Subcutaneous abdominal adipose tissue (tissue), 5 donors: ENCODE data around the gene GREM1.

Experiments used
- H3K27ac ChIP-seq: one replicate; pipeline ENCODE4 v1.7.0; 2013; ENCODE audit warnings: low read depth, mild to moderate bottlenecking, inconsistent platforms, low read length, moderate library complexity
- H3K27me3 ChIP-seq, 5 donors: one replicate each; pipeline ENCODE4 v1.7.0; 2013; ENCODE audit warnings: low read length in 5 of 5, inconsistent platforms in 1 of 5; ENCODE audit not compliant: control insufficient read depth in 5 of 5, insufficient read depth in 4 of 5
- H3K36me3 ChIP-seq, 5 donors: one replicate each; pipeline ENCODE4 v1.7.0; 2013; ENCODE audit warnings: low read length in 5 of 5; ENCODE audit not compliant: control insufficient read depth in 5 of 5, insufficient read depth in 5 of 5
- H3K4me1 ChIP-seq, 5 donors: one replicate each; pipeline ENCODE4 v1.7.0; 2013; ENCODE audit warnings: low read length in 5 of 5, mild to moderate bottlenecking in 3 of 5, moderate library complexity in 1 of 5; ENCODE audit not compliant: control insufficient read depth in 5 of 5, insufficient read depth in 5 of 5
- H3K4me3 ChIP-seq, 5 donors: one replicate each; pipeline ENCODE4 v1.7.0; 2013; ENCODE audit warnings: low read length in 5 of 5, low read depth in 1 of 5
- H3K9ac ChIP-seq, 5 donors: one replicate each; pipeline ENCODE4 v1.7.0; 2013; ENCODE audit warnings: low read length in 5 of 5, mild to moderate bottlenecking in 4 of 5, moderate library complexity in 3 of 5
- H3K9me3 ChIP-seq, 5 donors: one replicate each; pipeline ENCODE4 v1.7.0; 2013; ENCODE audit warnings: low read length in 5 of 5; ENCODE audit not compliant: control insufficient read depth in 5 of 5
- donor health status: healthy.
- donor health status: healthy.
- donor health status: healthy.
- donor health status: healthy.
- donor health status: healthy.

The GREM1 gene

GRCh38 chr15:32746116-32746857, 28.5 kb downstream of the GREM1 start:
- no peak overlapping the region for H3K27ac ChIP-seq
- no peaks in the 10 kb centered on the region for H3K4me1 ChIP-seq
- H3K4me3 ChIP-seq = no peak overlapping the region
- no peak overlapping the region for H3K9ac ChIP-seq
- H3K9me3 ChIP-seq = peaks cover 0 to 4% (median 0%) of the 10 kb centered on the region in 5 donors
- H3K27me3 ChIP-seq = no peaks in the 10 kb centered on the region
- no peaks in the 10 kb centered on the region for H3K36me3 ChIP-seq

DNA sequence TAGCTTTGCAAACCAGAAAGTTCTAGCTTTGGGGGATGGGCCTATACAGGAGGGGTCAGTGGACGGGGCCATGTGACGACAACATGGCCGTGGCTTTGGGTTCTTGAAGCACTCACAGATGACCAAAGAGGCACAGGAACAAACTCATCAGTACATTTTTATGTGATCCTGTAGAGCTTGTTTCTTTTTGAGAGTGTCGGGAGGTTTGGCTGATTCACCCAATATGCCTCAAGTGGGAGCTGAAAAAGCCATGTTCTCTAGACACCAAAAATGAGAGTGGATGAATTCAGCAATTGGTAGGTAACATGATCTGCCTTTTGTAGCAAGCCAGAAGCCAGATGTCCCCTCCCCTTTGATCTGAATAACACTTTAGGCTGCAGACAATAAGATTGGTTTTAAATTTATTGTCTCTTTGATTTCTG, 30.1 kb downstream of the GREM1 start:
- Histone ChIP-seq H3K9me3 (no peaks in the 10 kb centered on the region), H3K36me3 (no peaks in the 10 kb centered on the region), H3K27ac (no peak overlapping the region), H3K27me3 (no peaks in the 10 kb centered on the region), H3K4me1 (no peaks in the 10 kb centered on the region), H3K4me3 (no peak overlapping the region), H3K9ac (no peak overlapping the region)

- Histone ChIP-seq H3K9ac (no peak overlapping the region), H3K9me3 (no peaks in the 10 kb centered on the region), H3K27me3 (no peaks in the 10 kb centered on the region), H3K36me3 (no peaks in the 10 kb centered on the region), H3K27ac (no peak overlapping the region), H3K4me1 (no peaks in the 10 kb centered on the region), H3K4me3 (no peak overlapping the region)
These were observed 33.2 kb downstream of the GREM1 start for GRCh38 chr15:32750979-32751378.

GRCh38 chr15:32757426-32757825, 39.6 kb downstream of the GREM1 start:
- Histone ChIP-seq H3K9ac (no peak overlapping the region), H3K27me3 (peaks cover 0 to 4% (median 0%) of the 10 kb centered on the region in 5 donors)

GRCh38 chr15:32763295-32763694, 45.5 kb downstream of the GREM1 start:
- no peaks in the 10 kb centered on the region for H3K36me3 ChIP-seq
- H3K27ac ChIP-seq = no peak overlapping the region
- H3K4me3 ChIP-seq = no peak overlapping the region
- no peaks in the 10 kb centered on the region for H3K9me3 ChIP-seq
- no peak overlapping the region for H3K9ac ChIP-seq
- H3K4me1 ChIP-seq = no peaks in the 10 kb centered on the region
- peaks cover 0 to 4% (median 0%) of the 10 kb centered on the region in 5 donors for H3K27me3 ChIP-seq

More at GRCh38 chr15:32757426-32757825, 39.6 kb downstream of the GREM1 start:
- no peak overlapping the region for H3K27ac ChIP-seq
- H3K9me3 ChIP-seq = peaks cover 0 to 3% (median 0%) of the 10 kb centered on the region in 5 donors
- H3K36me3 ChIP-seq = no peaks in the 10 kb centered on the region
- H3K4me3 ChIP-seq = no peak overlapping the region
- no peaks in the 10 kb centered on the region for H3K4me1 ChIP-seq

GRCh38 chr15:32765236-32765635, 47.4 kb downstream of the GREM1 start:
- Histone ChIP-seq H3K4me1 (no peaks in the 10 kb centered on the region), H3K27me3 (peaks cover 0 to 4% (median 0%) of the 10 kb centered on the region in 5 donors), H3K4me3 (no peak overlapping the region), H3K9ac (no peak overlapping the region), H3K27ac (no peak overlapping the region), H3K36me3 (no peaks in the 10 kb centered on the region), H3K9me3 (no peaks in the 10 kb centered on the region)

- H3K4me1 ChIP-seq = no peaks in the 10 kb centered on the region
- H3K9ac ChIP-seq = no peak overlapping the region
These were observed 48.3 kb downstream of the GREM1 start for GRCh38 chr15:32766101-32766500.

GRCh38 chr15:32767236-32767635, 49.4 kb downstream of the GREM1 start:
- Histone ChIP-seq H3K9ac (no peak overlapping the region), H3K27me3 (no peaks in the 10 kb centered on the region), H3K36me3 (no peaks in the 10 kb centered on the region), H3K27ac (no peak overlapping the region), H3K4me3 (no peak overlapping the region), H3K9me3 (no peaks in the 10 kb centered on the region), H3K4me1 (no peaks in the 10 kb centered on the region)

More at GRCh38 chr15:32766101-32766500, 48.3 kb downstream of the GREM1 start:
- Histone ChIP-seq H3K4me3 (no peak overlapping the region), H3K9me3 (no peaks in the 10 kb centered on the region), H3K27me3 (no peaks in the 10 kb centered on the region), H3K36me3 (no peaks in the 10 kb centered on the region), H3K27ac (no peak overlapping the region)

DNA sequence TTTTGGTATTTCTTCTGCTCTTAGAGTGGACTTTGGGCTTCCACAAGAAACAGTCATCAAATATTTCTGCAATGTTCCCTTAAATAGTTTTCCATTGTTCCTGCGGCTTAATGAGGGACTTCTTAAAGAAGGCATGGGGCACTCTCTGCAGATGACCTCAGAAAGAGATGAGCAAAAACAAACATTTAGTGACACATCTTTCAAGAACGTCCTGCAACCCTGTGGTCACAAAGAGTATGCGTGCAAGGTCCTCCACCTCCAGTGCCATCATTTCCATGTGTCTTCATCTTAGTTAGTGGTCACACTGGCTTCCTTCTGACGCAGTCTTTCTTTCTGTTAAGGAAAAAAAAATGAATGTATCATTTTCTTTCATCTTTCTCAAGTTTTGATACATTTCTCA, 56.2 kb downstream of the GREM1 start:
- Histone ChIP-seq H3K27me3 (no peaks in the 10 kb centered on the region), H3K36me3 (peaks cover 0 to 4% (median 0%) of the 10 kb centered on the region in 5 donors), H3K4me1 (no peaks in the 10 kb centered on the region), H3K9me3 (peaks cover 3 to 7% (median 7%) of the 10 kb centered on the region in 5 donors), H3K4me3 (no peak overlapping the region), H3K9ac (no peak overlapping the region), H3K27ac (no peak overlapping the region)

- no peak overlapping the region for H3K27ac ChIP-seq
- no peaks in the 10 kb centered on the region for H3K4me1 ChIP-seq
- H3K9me3 ChIP-seq = peaks cover 7 to 17% (median 8%) of the 10 kb centered on the region in 5 donors
- no peak overlapping the region for H3K9ac ChIP-seq
- no peak overlapping the region for H3K4me3 ChIP-seq
- H3K36me3 ChIP-seq = peaks cover 0 to 4% (median 0%) of the 10 kb centered on the region in 5 donors
- H3K27me3 ChIP-seq = no peaks in the 10 kb centered on the region
These were observed 57.3 kb downstream of the GREM1 start for GRCh38 chr15:32775103-32775502.
